Measurements from ENCODE around the gene SRPX2. TPM values are rescaled to one million over a fixed set of nuclear protein-coding genes. Genes with fewer than 3 reads are reported as not detected.

Gene SRPX2
- total and polyA plus RNA-seq, 2 experiments from 2014 or later: 22.9 to 24.9 TPM

DNA sequence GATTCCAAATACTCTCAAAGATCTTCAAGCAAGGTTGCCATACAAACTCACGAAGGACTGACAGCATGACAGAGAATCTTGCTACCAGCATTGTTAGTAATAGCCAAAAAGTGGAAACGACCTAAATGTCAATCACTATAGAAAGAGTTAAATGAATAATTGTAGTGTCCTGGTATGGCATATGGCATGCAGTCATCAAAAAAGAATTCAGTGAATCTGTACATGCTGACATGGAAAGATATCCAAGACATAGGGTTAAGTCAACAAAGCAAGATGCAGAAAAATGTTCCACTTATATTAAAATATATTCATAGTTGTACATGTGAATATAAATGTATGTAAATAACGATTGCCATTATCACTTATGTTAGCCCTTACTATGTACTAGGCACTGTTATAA lies 37.6 kb downstream of the SRPX2 start:
- H3K4me3 ChIP-seq: no peak overlapping the region
- TF ChIP-seq, protein P1, sequence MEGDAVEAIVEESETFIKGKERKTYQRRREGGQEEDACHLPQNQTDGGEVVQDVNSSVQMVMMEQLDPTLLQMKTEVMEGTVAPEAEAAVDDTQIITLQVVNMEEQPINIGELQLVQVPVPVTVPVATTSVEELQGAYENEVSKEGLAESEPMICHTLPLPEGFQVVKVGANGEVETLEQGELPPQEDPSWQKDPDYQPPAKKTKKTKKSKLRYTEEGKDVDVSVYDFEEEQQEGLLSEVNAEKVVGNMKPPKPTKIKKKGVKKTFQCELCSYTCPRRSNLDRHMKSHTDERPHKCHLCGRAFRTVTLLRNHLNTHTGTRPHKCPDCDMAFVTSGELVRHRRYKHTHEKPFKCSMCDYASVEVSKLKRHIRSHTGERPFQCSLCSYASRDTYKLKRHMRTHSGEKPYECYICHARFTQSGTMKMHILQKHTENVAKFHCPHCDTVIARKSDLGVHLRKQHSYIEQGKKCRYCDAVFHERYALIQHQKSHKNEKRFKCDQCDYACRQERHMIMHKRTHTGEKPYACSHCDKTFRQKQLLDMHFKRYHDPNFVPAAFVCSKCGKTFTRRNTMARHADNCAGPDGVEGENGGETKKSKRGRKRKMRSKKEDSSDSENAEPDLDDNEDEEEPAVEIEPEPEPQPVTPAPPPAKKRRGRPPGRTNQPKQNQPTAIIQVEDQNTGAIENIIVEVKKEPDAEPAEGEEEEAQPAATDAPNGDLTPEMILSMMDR (IDR thresholded peaks at IDR 0.05; ENCODE audit: poor library complexity): no peak
- TF ChIP-seq EZH2 (IDR thresholded peaks at IDR 0.05; ENCODE audit: borderline replicate concordance): no peak
- no peak for TF ChIP-seq EZH2phosphoT487 (IDR thresholded peaks at IDR 0.05; ENCODE audit: low read depth, severe bottlenecking, unreplicated experiment)
- H3K79me2 ChIP-seq: no peaks in the 10 kb centered on the region
- no peaks in the 10 kb centered on the region for H3K27me3 ChIP-seq
- no peaks in the 10 kb centered on the region for H3K9me2 ChIP-seq (replicated peaks; ENCODE audit: insufficient read depth)
- no peak overlapping the region for H3K4me2 ChIP-seq
- no peaks in the 10 kb centered on the region for H3K9me3 ChIP-seq (ENCODE audit: low read depth)
- 61% methylated on average over 3 of the region's 3 CpGs for WGBS (ENCODE audit: low lambda C conversion rate, missing lambda C conversion rate)
- no peak overlapping the region for H3K27ac ChIP-seq
- no peak overlapping the region for H2AFZ ChIP-seq
- DNase-seq (ENCODE audit: low spot score): no peak
- no peaks in the 10 kb centered on the region for H4K20me1 ChIP-seq (ENCODE audit: insufficient read depth, poor library complexity, severe bottlenecking)
- no peaks in the 10 kb centered on the region for H3K36me3 ChIP-seq (replicated peaks; ENCODE audit: insufficient read depth, low read depth)
- no peaks in the 10 kb centered on the region for H3K4me1 ChIP-seq (ENCODE audit: insufficient read depth)

GRCh38 chrX:100682939-100683338 lies 38.9 kb downstream of the SRPX2 start:
- WGBS (ENCODE audit: low lambda C conversion rate, missing lambda C conversion rate): 87% methylated on average over 8 of the region's 8 CpGs
- H3K4me3 ChIP-seq: no peak overlapping the region
- H3K79me2 ChIP-seq: no peaks in the 10 kb centered on the region
- H3K4me2 ChIP-seq: no peak overlapping the region
- H3K27ac ChIP-seq: no peak overlapping the region
- H3K27me3 ChIP-seq: no peaks in the 10 kb centered on the region
- H3K9me3 ChIP-seq (ENCODE audit: low read depth): no peaks in the 10 kb centered on the region
- no peaks in the 10 kb centered on the region for H3K9me2 ChIP-seq (replicated peaks; ENCODE audit: insufficient read depth)
- no peaks in the 10 kb centered on the region for H3K36me3 ChIP-seq (replicated peaks; ENCODE audit: insufficient read depth, low read depth)
- H4K20me1 ChIP-seq (ENCODE audit: insufficient read depth, poor library complexity, severe bottlenecking): no peaks in the 10 kb centered on the region
- no peak for TF ChIP-seq EZH2 (IDR thresholded peaks at IDR 0.05; ENCODE audit: borderline replicate concordance)
- TF ChIP-seq, protein P1 (IDR thresholded peaks at IDR 0.05; ENCODE audit: poor library complexity): no peak
- no peak for TF ChIP-seq EZH2phosphoT487 (IDR thresholded peaks at IDR 0.05; ENCODE audit: low read depth, severe bottlenecking, unreplicated experiment)
- no peak overlapping the region for H2AFZ ChIP-seq
- DNase-seq (ENCODE audit: low spot score): no peak
- H3K4me1 ChIP-seq (ENCODE audit: insufficient read depth): no peaks in the 10 kb centered on the region

- Histone ChIP-seq H4K20me1 (ENCODE audit: insufficient read depth, poor library complexity, severe bottlenecking) (no peaks in the 10 kb centered on the region), H3K4me3 (no peak overlapping the region), H3K4me1 (ENCODE audit: insufficient read depth) (no peaks in the 10 kb centered on the region), H3K9me3 (ENCODE audit: low read depth) (no peaks in the 10 kb centered on the region), H2AFZ (no peak overlapping the region), H3K4me2 (no peak overlapping the region), H3K79me2 (no peaks in the 10 kb centered on the region), H3K36me3 (replicated peaks; ENCODE audit: insufficient read depth, low read depth) (no peaks in the 10 kb centered on the region), H3K27me3 (no peaks in the 10 kb centered on the region), H3K27ac (no peak overlapping the region), H3K9me2 (replicated peaks; ENCODE audit: insufficient read depth) (no peaks in the 10 kb centered on the region)
- peak; percentile 77 for DNase-seq (ENCODE audit: low spot score)
- WGBS (ENCODE audit: low lambda C conversion rate, missing lambda C conversion rate): 31% methylated on average over 5 of the region's 5 CpGs
- TF ChIP-seq EZH2phosphoT487 (IDR thresholded peaks at IDR 0.05; ENCODE audit: low read depth, severe bottlenecking, unreplicated experiment): no peak
- TF ChIP-seq, protein P1 (IDR thresholded peaks at IDR 0.05; ENCODE audit: poor library complexity): peak; percentile 85
These were observed 41.4 kb downstream of the SRPX2 start for GRCh38 chrX:100685284-100685996.
